GM18907 (cell line): ENCODE results near the gene HMMR.

Experiments used
- ATAC-seq: cut with Tn5 transposase; IDR thresholded peaks from one replicate; pipeline ENCODE4 v1.9.1; 2021; ENCODE audit warnings: mild to moderate bottlenecking, moderate library complexity; ENCODE audit not compliant: unreplicated experiment

Gene HMMR

GRCh38 chr5:163458778-163459385 is 1.6 kb upstream of the HMMR start:
- no peak for ATAC-seq

GRCh38 chr5:163459462-163459818 is 992 bp upstream of the HMMR start:
- peak; percentile 13 for ATAC-seq

- peak; percentile 87 for ATAC-seq
Measured at GRCh38 chr5:163459819-163460561, 442 bp upstream of the HMMR start, which contains the start of gene NUDCD2. TSS of gene NUDCD2 (minus strand) at chr5:163460102. CDS start at chr5:163460050, 52 bp downstream.

- no peak for ATAC-seq
Measured at GRCh38 chr5:163463063-163463435, 2.6 kb downstream of the HMMR start.

- ATAC-seq, result no peak
Measured at GRCh38 chr5:163467682-163468081, 7.2 kb downstream of the HMMR start.

- ATAC-seq, result peak; percentile 75
Measured at GRCh38 chr5:163473635-163474243, 13.3 kb downstream of the HMMR start.

GRCh38 chr5:163475411-163475810 is 15.0 kb downstream of the HMMR start:
- no peak for ATAC-seq

- ATAC-seq, result no peak
Measured at GRCh38 chr5:163478126-163478981, 17.9 kb downstream of the HMMR start.

- ATAC-seq, result no peak
Measured at GRCh38 chr5:163478982-163479271, 18.5 kb downstream of the HMMR start.

GRCh38 chr5:163489055-163489744 is 28.8 kb downstream of the HMMR start:
- ATAC-seq, result peak; percentile 73

GRCh38 chr5:163489745-163490075 is 29.3 kb downstream of the HMMR start:
- no peak for ATAC-seq

GRCh38 chr5:163496286-163496685 is 35.9 kb downstream of the HMMR start:
- ATAC-seq, result no peak

- ATAC-seq, result peak; percentile 41
Measured at GRCh38 chr5:163497315-163497714, 36.9 kb downstream of the HMMR start.

GRCh38 chr5:163498886-163499285 is 38.5 kb downstream of the HMMR start:
- no peak for ATAC-seq

GRCh38 chr5:163502521-163502920 is 42.1 kb downstream of the HMMR start:
- ATAC-seq, result no peak

- peak; percentile 13 for ATAC-seq
Measured at GRCh38 chr5:163503106-163504078, 43.0 kb downstream of the HMMR start.

- no peak for ATAC-seq
Measured at GRCh38 chr5:163504079-163504931, 43.9 kb downstream of the HMMR start.

GRCh38 chr5:163505049-163505367 is 44.6 kb downstream of the HMMR start:
- peak; percentile 1 for ATAC-seq
